Activated CD8-positive, alpha-beta memory T cell treated with anti-CD3 and anti-CD28 coated beads for 1 hour (primary cell): ENCODE measurements around the gene PPP2R5C.
"Not testable (repeated sequence)": the region's sequence is repeated elsewhere in the genome, so short reads cannot be mapped to it uniquely, and the experiment has no call there.

Source experiments
- DNase-seq, 2 donors: peaks; one replicate each; pipeline ENCODE4 v3.0.0-alpha.2; 2020; ENCODE audit warnings: low read depth in 1 of 2; ENCODE audit errors: extremely low read depth in 1 of 2

Gene PPP2R5C

DNA sequence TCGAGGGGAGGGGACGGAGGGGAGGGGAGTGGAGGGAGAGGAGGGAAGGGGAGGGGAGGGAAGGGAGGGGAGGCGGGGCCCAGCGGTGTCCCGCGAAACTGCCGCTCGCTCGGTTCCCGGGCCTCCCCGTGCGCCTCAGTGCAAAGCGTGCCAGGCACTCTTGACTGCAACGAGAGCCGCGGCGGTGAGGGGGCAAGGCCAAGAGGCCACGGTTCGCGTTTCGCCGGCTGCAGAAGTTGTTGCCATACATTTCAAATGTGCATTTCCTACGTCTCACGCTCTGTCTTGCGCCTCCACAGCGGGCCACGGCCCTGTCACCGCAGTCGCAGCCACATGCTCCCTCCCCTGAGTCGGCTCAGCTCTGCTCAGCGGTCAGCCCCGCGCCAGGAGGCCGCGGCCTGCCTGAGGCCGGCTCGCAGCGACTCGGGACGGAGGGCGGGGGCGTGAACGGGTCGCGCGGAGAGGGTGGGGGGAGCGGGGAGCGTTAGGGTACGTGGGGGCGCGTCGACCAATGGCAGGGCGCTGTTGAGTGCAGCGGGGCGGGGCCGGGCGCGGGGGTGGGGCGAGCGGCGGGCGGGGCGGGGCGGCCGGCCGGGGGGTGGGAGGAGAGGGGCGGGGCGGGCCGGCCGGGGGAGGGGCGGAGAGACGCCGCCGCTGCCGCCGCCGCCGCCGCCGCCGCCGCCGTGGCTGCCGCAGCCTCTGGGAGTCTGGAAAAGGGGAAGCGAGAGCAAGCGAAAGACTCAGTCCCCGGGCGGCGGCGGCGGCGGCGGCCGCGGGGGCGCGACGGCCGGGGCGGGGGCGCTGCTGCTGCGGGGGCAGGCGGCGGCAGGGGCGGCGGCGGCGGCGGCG lies at the start of gene PPP2R5C:
PPP2R5C (plus strand) TSS at position 678 of the 849 bp plus-strand sequence. CDS start 185 bp downstream, outside the sequence.
- DNase-seq = peak; percentile 73 to 82

- DNase-seq = not testable (repeated sequence)
Measured at GRCh38 chr14:101711857-101712233, 49.7 kb upstream of the PPP2R5C start.

- DNase-seq = not testable (repeated sequence)
Measured at GRCh38 chr14:101712341-101712740, 49.2 kb upstream of the PPP2R5C start.

- DNase-seq = not testable (repeated sequence)
Measured at GRCh38 chr14:101713091-101713490, 48.4 kb upstream of the PPP2R5C start.

GRCh38 chr14:101713621-101714349 lies 47.7 kb upstream of the PPP2R5C start:
- no peak for DNase-seq

GRCh38 chr14:101714394-101714793 lies 47.1 kb upstream of the PPP2R5C start:
- DNase-seq = no peak

GRCh38 chr14:101715210-101716076 lies 46.1 kb upstream of the PPP2R5C start:
- no peak for DNase-seq

DNA sequence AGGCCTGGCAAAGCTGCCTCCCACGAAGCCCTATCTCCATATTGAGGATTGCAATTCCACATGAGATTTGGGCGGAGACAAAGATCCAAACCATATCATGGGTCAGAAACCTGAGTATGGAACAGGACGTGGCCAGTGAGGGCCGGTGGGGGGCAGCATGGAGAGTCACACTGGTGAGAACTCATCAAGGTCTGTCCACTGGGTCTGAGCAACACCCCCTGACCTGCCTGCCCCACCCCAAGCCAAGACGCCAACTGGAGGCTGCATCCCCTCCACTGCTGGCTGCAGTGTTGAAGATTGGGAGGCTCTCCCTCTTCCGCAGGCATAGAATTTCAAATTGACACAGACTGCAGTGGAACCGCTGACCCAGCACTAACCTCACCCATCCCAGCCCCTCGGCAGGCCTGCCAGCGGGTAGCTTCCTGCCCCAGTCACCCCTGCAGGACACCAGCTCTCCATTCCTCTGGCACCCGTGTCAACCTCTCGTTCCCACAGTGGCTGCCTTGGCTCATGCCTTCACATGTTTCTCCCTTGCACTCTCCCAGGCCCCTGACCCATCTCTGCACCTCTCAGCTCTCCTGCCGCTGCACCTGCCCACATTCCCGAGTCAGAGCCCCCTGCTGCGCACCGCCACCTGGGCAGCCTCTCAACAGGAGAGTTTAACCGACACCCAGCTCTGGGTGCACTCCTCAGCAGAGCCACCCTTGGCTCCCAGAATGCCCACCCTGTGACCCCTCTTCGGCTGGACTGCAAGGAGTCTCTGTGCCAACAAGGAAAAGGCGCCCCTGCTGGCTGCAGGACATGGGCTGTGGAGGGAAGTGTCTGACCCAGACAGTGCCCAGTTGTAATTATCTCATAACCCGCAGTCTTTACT lies 45.2 kb upstream of the PPP2R5C start:
- no peak for DNase-seq

- DNase-seq = no peak
Measured at GRCh38 chr14:101716956-101717662, 44.4 kb upstream of the PPP2R5C start.

DNA sequence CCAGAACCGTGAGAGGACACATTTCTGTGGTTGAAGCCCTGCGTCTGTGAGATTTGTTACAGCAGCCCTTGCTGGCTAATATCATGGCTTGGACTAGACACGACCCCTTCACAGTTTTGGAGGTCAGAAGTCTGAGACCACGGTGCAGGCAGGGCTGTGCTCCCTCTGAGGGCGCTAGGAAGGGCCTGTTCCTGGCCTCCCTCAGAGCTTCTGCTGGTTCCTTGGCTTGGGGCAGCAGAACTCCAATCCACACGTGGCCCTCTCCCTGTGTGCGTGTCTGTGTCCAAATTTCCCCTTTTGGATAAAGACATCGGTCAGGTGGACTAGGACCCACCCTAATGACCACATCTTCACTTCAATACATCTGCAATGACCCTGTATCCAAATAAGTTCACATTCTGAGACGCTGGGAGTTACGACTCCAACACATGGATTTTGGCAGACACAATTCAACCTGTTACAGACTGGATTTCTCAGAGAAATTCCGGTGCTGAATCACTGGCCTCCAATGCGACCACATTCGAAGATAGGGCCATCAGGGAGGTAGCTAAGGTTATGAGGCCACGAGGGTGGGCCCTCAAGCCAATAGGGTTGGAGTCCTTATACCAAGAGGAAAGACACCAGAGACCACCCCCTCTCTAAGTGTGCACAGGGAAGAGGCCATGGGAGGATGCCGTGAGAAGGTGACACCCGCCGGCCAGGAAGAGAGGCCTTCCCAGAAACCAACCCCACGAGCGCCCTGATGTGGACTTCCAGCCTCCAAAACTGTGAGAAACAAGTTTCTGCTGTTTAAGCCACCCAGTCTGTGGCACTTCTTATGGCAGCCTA lies 43.6 kb upstream of the PPP2R5C start:
- no peak for DNase-seq

DNA sequence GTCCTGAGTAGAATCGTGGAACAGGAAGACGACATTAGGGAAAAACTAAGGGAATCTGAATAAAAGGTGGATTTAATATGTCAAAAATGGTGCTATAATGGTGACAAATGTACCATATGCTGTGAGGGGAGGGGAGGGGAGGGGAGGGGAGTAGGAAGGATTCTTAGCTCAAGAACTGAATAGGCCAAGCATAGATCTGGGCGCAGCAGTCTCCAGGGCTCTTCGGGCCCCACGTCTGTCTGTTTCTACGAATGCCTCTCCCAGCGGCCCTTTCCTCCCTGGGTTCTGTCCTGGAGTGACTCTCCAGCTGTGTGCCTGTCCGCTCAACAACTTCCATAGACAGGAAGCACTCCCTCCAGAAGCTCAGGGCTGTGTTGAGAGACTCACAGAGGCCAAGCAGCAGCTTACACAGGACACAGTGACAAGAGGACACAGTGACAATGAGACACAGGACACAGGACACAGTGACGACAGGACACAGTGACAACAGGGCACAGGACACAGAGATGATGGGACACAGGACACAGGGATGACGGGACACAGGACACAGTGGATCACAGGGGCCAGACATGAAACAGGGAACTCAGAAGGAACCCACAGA lies 42.4 kb upstream of the PPP2R5C start:
- no peak for DNase-seq

DNA sequence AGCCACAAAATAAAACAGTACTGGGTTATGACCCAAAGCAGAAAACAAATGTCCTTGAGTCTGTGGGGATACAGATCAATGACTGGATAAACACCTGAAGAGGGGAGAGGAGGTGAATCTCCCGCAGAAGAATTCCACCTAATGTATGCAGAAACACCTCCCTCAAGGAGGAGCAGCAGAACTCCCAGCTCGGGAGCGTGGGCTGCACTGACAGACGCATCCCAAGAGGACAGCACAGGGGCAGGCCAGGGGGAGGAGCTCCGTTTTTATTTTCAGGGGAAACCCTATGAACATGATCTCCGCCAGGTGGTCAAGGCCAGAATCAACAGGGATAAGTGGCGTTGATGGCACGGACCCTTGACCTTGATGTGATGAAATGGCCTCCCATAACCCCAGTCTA lies 41.8 kb upstream of the PPP2R5C start:
- no peak for DNase-seq

DNA sequence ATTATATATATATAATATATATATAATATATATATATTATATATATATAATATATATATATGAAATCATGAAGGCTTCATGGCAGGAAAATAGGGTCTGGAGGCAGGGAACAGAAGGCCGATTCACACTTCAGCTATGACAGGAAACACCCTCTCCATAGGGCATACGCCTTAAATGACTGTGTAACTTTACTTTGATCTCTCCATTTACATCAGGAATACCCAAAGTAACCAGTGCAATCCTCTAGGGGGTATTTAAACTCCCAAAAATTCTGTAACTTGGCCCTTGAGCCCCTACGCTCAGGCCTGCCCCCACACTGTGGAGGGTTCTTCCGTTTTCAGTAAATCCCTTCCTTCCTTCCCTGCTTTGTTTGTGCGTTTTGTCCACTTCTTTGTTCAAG lies 40.4 kb upstream of the PPP2R5C start:
- DNase-seq = no peak

DNA sequence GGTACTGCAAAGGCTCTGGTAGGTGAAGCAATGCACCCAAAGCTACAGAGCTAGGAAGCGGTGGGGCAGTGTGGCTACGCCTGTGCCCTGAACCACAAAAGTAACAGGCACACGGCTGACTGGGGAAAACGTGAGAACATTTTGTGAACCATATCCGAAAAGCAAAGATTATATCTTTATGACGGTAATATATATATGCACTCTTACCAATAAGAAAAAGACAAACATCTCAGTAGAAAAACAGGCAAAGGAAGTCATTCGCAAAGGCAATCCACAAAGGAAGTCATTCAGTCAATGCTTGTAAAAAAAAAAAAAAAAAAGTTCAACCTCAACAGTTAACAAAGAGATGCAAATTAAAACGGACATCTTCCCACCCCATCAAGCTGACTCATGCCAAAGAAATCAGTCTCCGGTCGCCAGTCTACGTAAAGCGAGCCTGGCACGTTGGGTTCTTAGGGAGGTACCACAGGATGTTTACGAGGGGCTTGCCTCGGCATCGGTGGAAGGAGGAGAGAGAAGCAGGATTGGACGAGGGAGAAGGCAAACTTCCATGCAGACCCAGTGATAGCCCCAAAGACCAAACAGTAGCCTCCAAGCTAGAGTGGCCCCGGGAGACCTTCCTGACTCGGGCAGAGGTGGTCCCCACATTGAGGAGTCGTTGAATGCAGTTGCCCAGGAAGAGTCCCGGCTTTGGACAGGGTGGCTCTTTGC lies 39.4 kb upstream of the PPP2R5C start:
- peak; percentile 42 to 70 for DNase-seq

DNA sequence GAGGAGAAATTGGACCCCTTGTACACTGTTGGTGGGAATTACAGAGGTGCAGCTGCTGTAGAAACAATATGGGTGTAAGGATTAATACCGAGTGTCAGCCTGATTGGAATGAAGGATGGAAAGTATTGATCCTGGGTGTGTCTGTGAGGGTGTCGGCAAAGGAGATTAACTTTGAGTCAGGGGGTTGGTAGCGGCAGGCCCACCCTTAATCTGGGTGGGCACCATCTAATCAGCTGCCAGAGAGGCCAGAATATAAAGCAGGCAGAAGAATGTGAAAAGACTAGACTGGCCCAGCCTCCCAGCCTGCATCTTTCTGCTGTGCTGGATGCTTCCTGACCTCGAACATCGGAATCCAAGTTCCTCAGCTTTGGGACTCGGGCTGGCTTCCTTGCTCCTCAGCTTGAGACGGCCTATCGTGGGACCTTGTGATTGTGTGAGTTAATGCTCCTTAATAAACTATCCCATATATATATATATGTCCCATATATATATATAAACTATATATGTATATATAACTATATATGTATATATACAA lies 38.4 kb upstream of the PPP2R5C start:
- DNase-seq = no peak

- not testable (repeated sequence) for DNase-seq
Measured at GRCh38 chr14:101725652-101726051, 35.9 kb upstream of the PPP2R5C start.

- DNase-seq = no peak
Measured at GRCh38 chr14:101726295-101726953, 35.1 kb upstream of the PPP2R5C start.
